ENCODE results near the gene AHCYL2. TPM values are rescaled to one million over a fixed set of nuclear protein-coding genes. Genes with fewer than 3 reads are reported as not detected.

Gene AHCYL2
- total RNA-seq, 2 donors from 2014 or later, result 262 to 397 TPM

DNA sequence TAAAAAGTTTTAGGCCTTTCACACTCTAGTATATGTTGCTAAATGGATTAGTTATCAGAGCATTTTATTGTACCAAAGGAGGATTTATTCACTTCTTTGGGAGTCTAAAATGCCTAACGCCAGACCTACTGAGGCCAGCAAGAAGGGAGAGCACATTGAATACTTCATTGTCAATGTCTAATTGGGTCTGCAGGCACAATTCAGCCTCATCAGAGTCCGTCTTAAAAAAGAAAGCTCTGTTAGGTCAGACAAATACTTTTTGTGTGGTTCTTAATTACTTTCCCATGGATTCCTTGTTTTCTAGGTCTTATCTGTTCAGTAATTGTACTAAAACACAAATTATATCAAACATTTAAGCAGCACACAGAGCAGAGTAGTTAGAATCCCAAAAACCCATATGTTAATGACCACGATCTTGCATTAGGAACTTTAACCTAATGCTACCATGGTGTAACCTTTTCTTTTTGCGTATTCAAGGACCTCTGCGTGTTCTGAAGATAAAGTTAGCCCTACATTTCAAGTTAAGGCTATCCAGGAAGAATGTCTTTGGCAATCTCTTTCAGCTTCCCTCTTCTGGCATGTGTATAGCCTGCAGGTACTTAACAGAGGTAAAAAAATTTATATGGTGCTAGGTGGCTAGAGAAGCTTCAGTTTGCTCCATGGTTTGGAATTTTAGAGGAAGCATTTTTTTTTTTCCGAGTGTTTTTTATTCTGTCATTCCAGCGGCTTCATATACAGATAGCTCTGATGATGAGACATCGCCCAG lies 163.7 kb downstream of the AHCYL2 start:
- H3K36me3 ChIP-seq, result no peaks in the 10 kb centered on the region
- TF ChIP-seq, protein P1, sequence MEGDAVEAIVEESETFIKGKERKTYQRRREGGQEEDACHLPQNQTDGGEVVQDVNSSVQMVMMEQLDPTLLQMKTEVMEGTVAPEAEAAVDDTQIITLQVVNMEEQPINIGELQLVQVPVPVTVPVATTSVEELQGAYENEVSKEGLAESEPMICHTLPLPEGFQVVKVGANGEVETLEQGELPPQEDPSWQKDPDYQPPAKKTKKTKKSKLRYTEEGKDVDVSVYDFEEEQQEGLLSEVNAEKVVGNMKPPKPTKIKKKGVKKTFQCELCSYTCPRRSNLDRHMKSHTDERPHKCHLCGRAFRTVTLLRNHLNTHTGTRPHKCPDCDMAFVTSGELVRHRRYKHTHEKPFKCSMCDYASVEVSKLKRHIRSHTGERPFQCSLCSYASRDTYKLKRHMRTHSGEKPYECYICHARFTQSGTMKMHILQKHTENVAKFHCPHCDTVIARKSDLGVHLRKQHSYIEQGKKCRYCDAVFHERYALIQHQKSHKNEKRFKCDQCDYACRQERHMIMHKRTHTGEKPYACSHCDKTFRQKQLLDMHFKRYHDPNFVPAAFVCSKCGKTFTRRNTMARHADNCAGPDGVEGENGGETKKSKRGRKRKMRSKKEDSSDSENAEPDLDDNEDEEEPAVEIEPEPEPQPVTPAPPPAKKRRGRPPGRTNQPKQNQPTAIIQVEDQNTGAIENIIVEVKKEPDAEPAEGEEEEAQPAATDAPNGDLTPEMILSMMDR (IDR thresholded peaks at IDR 0.05), result no peak
- no peak for DNase-seq
- no peak overlapping the region for H3K27ac ChIP-seq
- H3K4me3 ChIP-seq, result no peak overlapping the region
- intact Hi-C loops (cut with DNase I), result no loop called here
- no peaks in the 10 kb centered on the region for H3K9me3 ChIP-seq
- no peaks in the 10 kb centered on the region for H3K27me3 ChIP-seq
- H3K4me1 ChIP-seq, result no peaks in the 10 kb centered on the region
- no peak overlapping the region for H3K9ac ChIP-seq (ENCODE audit: low read depth in 2 of 2, low read length in 2 of 2)

DNA sequence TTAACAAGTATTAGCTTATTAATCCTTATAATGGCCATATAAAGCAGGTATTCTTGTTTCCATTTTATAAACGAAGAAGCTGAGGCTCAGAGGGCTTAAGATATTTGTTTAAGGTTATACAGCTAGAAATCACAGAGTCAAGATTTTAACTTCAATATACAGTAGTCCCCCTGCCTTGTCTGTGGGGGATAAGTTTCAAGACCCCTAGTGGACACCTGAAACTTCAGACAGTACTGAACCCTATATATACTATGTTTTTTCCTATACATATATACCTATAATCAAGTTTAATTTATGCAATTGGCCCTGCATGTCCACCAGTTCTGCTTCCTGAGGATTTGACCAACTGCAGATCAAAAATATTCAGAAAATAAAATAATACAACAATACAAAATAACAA lies 165.0 kb downstream of the AHCYL2 start:
- intact Hi-C loops (cut with DNase I), result no loop called here
- DNase-seq, result no peak
- no peaks in the 10 kb centered on the region for H3K27me3 ChIP-seq
- no peak overlapping the region for H3K4me3 ChIP-seq
- H3K36me3 ChIP-seq, result no peaks in the 10 kb centered on the region
- H3K9me3 ChIP-seq, result no peaks in the 10 kb centered on the region
- no peak overlapping the region for H3K9ac ChIP-seq (ENCODE audit: low read depth in 2 of 2, low read length in 2 of 2)
- TF ChIP-seq, protein P1 (IDR thresholded peaks at IDR 0.05), result no peak
- H3K27ac ChIP-seq, result no peak overlapping the region
- no peaks in the 10 kb centered on the region for H3K4me1 ChIP-seq

DNA sequence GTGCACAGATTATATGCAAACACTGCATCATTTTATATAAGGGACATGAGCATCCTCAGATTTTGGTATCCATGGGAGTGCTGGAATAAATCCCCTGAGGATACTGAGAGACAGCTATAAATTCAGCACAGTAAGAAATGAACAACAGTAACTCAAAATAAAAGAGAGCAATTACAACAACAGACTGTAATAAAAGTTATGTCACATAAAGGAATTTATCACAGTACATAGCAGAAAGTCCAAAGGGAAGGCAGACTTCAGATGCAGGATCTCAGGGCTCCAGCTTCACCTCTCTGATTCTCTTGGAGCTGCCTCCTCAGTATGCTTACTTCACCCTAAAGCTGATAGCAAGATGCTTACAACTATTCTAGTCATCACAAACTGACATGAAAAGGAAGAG lies 165.5 kb downstream of the AHCYL2 start:
- intact Hi-C loops (cut with DNase I), result no loop called here
- Histone ChIP-seq H3K4me3 (no peak overlapping the region), H3K4me1 (no peaks in the 10 kb centered on the region), H3K27ac (no peak overlapping the region), H3K9me3 (no peaks in the 10 kb centered on the region), H3K9ac (ENCODE audit: low read depth in 2 of 2, low read length in 2 of 2) (no peak overlapping the region), H3K36me3 (no peaks in the 10 kb centered on the region), H3K27me3 (no peaks in the 10 kb centered on the region)
- TF ChIP-seq, protein P1 (IDR thresholded peaks at IDR 0.05), result no peak
- DNase-seq, result no peak

DNA sequence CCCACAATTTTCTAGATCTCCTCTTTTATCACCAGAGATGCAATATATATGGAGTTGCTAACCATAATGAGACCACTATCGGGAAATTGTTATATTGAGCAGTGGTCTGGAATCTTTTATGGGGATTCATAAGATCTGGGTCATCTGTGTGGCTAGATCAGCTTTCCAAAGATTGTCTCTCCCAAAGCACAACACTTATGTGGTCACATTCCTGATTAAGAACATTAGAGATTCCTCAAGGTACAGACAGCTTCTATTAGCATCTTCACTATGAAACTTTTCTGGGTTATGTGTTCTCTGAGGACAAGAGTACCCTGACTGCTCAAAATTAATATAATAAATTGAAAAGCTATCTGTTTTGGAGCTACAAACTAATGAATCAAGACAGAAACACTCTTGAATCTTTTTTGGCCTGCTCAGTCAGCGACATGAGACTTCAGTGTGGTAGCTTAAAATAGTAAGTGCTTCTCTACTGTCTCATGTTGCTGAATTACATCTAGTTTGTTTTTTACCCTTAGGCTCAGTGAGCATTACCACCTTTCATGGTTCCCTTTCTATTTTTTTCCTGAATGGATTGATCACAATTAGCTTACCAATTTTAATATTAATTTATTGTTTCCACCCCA lies 166.8 kb downstream of the AHCYL2 start:
- no peak overlapping the region for H3K27ac ChIP-seq
- intact Hi-C loops (cut with DNase I), result no loop called here
- H3K9ac ChIP-seq (ENCODE audit: low read depth in 2 of 2, low read length in 2 of 2), result no peak overlapping the region
- TF ChIP-seq, protein P1 (IDR thresholded peaks at IDR 0.05), result no peak
- no peaks in the 10 kb centered on the region for H3K27me3 ChIP-seq
- no peaks in the 10 kb centered on the region for H3K4me1 ChIP-seq
- DNase-seq, result no peak
- no peak overlapping the region for H3K4me3 ChIP-seq
- no peaks in the 10 kb centered on the region for H3K36me3 ChIP-seq
- no peaks in the 10 kb centered on the region for H3K9me3 ChIP-seq

DNA sequence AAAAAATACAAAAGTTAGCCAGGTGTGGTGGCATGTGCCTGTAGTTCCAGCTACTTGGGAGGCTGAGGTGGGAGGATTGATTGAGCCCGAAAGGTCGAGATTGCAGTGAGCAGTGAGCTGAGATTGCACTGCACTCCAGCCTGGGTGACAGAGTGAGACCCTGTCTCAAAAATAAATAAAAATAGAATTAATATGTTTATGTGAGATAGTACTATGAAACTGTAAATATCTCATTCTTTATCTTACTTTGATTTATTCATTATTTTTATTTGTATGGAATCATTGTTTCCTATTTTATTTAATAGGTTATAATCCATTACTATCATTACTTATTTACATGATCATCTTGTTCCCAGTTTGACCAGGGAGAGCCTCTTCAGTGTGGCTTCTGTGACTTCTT lies 168.4 kb downstream of the AHCYL2 start:
- H3K4me3 ChIP-seq, result no peak overlapping the region
- no peaks in the 10 kb centered on the region for H3K9me3 ChIP-seq
- H3K36me3 ChIP-seq, result no peaks in the 10 kb centered on the region
- intact Hi-C loops (cut with DNase I), result no loop called here
- no peak overlapping the region for H3K27ac ChIP-seq
- H3K27me3 ChIP-seq, result no peaks in the 10 kb centered on the region
- TF ChIP-seq, protein P1 (IDR thresholded peaks at IDR 0.05), result no peak
- DNase-seq, result no peak
- H3K4me1 ChIP-seq, result no peaks in the 10 kb centered on the region
- H3K9ac ChIP-seq (ENCODE audit: low read depth in 2 of 2, low read length in 2 of 2), result no peak overlapping the region

Data from colonic mucosa (tissue), 4 donors.